Mesendoderm (in vitro differentiated cells): ENCODE data around the gene BORCS6.

ENCODE experiments used
- DNase-seq: peaks from one replicate; pipeline ENCODE4 v3.0.0; 2013
- H2AK5ac ChIP-seq: 2 replicates; pipeline ENCODE4 v1.6.1; 2013; ENCODE audit warnings: low read length, inconsistent platforms
- H2BK120ac ChIP-seq: 2 replicates; pipeline ENCODE4 v1.6.1; 2013; ENCODE audit warnings: low read depth, mild to moderate bottlenecking, low read length, moderate library complexity, mixed read lengths
- H2BK15ac ChIP-seq: replicated peaks from 2 replicates; pipeline ENCODE4 v1.6.1; 2013; ENCODE audit warnings: low read depth, mild to moderate bottlenecking, moderate library complexity
- H2BK5ac ChIP-seq: 2 replicates; pipeline ENCODE4 v1.6.1; 2013; ENCODE audit warnings: low read length, inconsistent platforms
- H3K18ac ChIP-seq: 2 replicates; pipeline ENCODE4 v1.6.1; 2013; ENCODE audit warnings: mild to moderate bottlenecking, low read length, mixed read lengths
- H3K23ac ChIP-seq: one replicate; pipeline ENCODE4 v1.6.1; 2013; ENCODE audit warnings: low read length
- H3K27ac ChIP-seq: 2 replicates; pipeline ENCODE4 v1.5.1; 2013; ENCODE audit warnings: low read depth, mild to moderate bottlenecking, inconsistent platforms, low read length, moderate library complexity
- H3K27me3 ChIP-seq: 2 replicates; pipeline ENCODE4 v1.6.1; 2013; ENCODE audit warnings: low read length, control low read depth, mild to moderate bottlenecking, inconsistent platforms; ENCODE audit not compliant: insufficient read depth, poor library complexity
- H3K36me3 ChIP-seq: 2 replicates; pipeline ENCODE4 v1.6.1; 2013; ENCODE audit warnings: low read length, inconsistent platforms; ENCODE audit not compliant: control insufficient read depth, insufficient read depth
- H3K4ac ChIP-seq: one replicate; pipeline ENCODE4 v1.6.1; 2013; ENCODE audit warnings: low read depth, mild to moderate bottlenecking, low read length, moderate library complexity
- H3K4me1 ChIP-seq: 2 replicates; pipeline ENCODE4 v1.6.1; 2013; ENCODE audit warnings: low read depth, low read length, inconsistent platforms; ENCODE audit not compliant: control insufficient read depth
- H3K4me2 ChIP-seq: 2 replicates; pipeline ENCODE4 v1.6.1; 2013; ENCODE audit warnings: low read length
- H3K4me3 ChIP-seq: 2 replicates; pipeline ENCODE4 v1.5.1; 2013; ENCODE audit warnings: mild to moderate bottlenecking, low read length
- H3K56ac ChIP-seq: one replicate; pipeline ENCODE4 v1.6.1; 2013; ENCODE audit warnings: low read length
- H3K79me1 ChIP-seq: 2 replicates; pipeline ENCODE4 v1.6.1; 2013; ENCODE audit warnings: low read length, inconsistent platforms
- H3K79me2 ChIP-seq: 2 replicates; pipeline ENCODE4 v1.6.1; 2013; ENCODE audit warnings: mild to moderate bottlenecking, low read length; ENCODE audit not compliant: control insufficient read depth, insufficient read depth
- H3K9ac ChIP-seq: 2 replicates; pipeline ENCODE4 v1.6.1; 2013; ENCODE audit warnings: low read length, inconsistent platforms
- H4K5ac ChIP-seq: one replicate; pipeline ENCODE4 v1.6.1; 2013; ENCODE audit warnings: low read length
- H4K8ac ChIP-seq: one replicate; pipeline ENCODE4 v1.6.1; 2013; ENCODE audit warnings: low read depth, mild to moderate bottlenecking, control low read depth, low read length, moderate library complexity
- WGBS: extraction: QIAGEN DNeasy Blood & Tissue Kit; methylation state at CpG from one replicate; pipeline ENCODE4 v1.1.7; 2013; ENCODE audit warnings: low lambda C conversion rate, missing lambda C conversion rate; ENCODE audit not compliant: insufficient coverage; ENCODE audit errors: extremely low coverage; 5-methylcytosine and 5-hydroxymethylcytosine counted together

The BORCS6 gene

DNA sequence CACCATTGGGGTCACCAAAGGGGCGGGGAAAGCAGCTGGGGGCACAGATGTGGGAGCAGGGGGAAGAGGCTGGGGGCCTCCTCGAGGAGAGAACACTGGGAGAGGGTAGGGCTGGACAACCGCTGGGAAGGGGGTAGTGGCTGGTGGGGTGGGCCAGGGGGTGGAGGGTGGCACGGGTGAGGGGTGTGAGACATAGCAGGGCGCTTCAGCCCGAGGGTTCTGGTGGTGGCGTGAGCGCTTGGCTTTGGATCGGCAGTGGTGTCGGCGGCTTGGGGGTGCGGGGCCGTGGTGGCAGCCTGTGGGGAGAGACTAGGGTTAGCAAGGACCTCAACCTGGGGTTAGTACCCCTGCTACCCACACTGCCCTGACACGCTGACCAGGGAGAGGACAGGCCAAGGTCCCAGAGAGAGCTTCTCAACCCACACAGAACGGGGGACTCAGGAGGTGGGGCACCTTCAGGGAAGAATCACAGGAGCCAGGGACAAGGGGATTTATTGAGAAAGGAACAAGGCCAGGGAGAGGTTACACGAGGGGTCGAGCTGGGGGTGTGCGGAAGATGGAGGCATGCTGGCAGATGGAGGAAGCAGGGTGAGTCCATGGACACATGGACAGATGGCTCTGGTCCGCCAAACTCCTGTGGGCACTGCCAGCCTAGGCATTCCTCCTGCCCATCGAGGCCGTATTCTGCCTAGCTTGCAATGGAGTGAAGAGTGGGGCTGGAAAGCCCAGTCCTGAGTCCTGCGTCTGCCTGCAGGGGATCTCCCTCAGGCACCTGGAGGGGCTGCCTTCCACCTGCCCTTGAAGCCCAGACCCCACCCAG is 46.2 kb downstream of the BORCS6 start:
- H3K79me2 ChIP-seq: no peaks in the 10 kb centered on the region
- DNase-seq: no peak
- H2BK15ac ChIP-seq: no peak overlapping the region
- no peak overlapping the region for H3K27ac ChIP-seq
- no peak overlapping the region for H3K4me3 ChIP-seq
- no peaks in the 10 kb centered on the region for H3K4me1 ChIP-seq
- no peak overlapping the region for H2AK5ac ChIP-seq
- H3K56ac ChIP-seq: no peak overlapping the region
- H3K23ac ChIP-seq: no peak overlapping the region
- H4K8ac ChIP-seq: no peak overlapping the region
- H3K9ac ChIP-seq: no peak overlapping the region
- peaks cover 6% of the 10 kb centered on the region for H3K36me3 ChIP-seq
- no peak overlapping the region for H3K4ac ChIP-seq
- H3K27me3 ChIP-seq: no peaks in the 10 kb centered on the region
- H4K5ac ChIP-seq: no peak overlapping the region
- H2BK5ac ChIP-seq: no peak overlapping the region
- no peaks in the 10 kb centered on the region for H3K79me1 ChIP-seq
- no peak overlapping the region for H3K4me2 ChIP-seq
- no peak overlapping the region for H3K18ac ChIP-seq
- WGBS: no CpG with 5 or more reads among the region's 22 CpGs
- no peak overlapping the region for H2BK120ac ChIP-seq

DNA sequence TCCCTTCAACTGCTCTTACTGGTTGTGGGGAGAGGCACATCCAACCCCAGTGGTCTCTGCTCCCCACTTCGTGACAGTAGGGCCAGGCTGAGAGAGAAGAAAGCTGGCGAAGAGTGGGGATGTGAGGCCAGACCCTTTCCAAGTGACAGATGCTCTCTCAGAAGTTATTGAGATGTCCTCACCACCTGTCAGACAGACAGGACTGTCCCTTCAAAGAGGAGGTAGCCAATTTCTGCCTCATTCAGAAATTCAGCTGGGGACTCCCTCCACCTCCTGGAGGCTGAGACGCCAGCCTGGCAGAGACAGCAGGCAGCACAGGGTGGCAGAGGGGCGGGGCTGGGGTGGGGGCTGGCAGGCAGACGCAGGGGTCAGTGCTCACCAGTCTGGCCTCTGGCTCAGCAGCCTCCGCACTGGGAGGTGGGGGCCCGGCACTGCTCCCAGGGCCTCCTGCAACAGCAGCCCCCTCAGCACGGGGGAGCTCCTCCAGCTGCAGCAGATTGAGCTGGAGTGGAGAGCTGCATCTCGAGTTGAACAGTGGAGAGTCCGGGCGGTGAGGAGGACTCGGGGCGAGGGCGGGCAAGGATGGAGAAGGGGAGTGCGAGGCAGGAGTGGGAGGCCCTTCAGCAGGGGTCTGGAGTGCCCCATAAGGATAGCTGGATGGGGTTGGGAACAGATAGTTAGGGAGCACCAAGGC is 46.9 kb downstream of the BORCS6 start:
- H3K4me1 ChIP-seq: no peaks in the 10 kb centered on the region
- no peak overlapping the region for H3K27ac ChIP-seq
- WGBS: no CpG with 5 or more reads among the region's 15 CpGs
- H2BK120ac ChIP-seq: no peak overlapping the region
- no peak overlapping the region for H3K4me2 ChIP-seq
- H2BK5ac ChIP-seq: no peak overlapping the region
- H3K23ac ChIP-seq: no peak overlapping the region
- H3K79me1 ChIP-seq: no peaks in the 10 kb centered on the region
- no peaks in the 10 kb centered on the region for H3K79me2 ChIP-seq
- H2AK5ac ChIP-seq: no peak overlapping the region
- H3K9ac ChIP-seq: no peak overlapping the region
- H3K27me3 ChIP-seq: no peaks in the 10 kb centered on the region
- H3K18ac ChIP-seq: no peak overlapping the region
- H3K36me3 ChIP-seq: peaks cover 6% of the 10 kb centered on the region
- H4K5ac ChIP-seq: no peak overlapping the region
- DNase-seq: no peak
- no peak overlapping the region for H4K8ac ChIP-seq
- H2BK15ac ChIP-seq: no peak overlapping the region
- no peak overlapping the region for H3K56ac ChIP-seq
- no peak overlapping the region for H3K4me3 ChIP-seq
- H3K4ac ChIP-seq: no peak overlapping the region

DNA sequence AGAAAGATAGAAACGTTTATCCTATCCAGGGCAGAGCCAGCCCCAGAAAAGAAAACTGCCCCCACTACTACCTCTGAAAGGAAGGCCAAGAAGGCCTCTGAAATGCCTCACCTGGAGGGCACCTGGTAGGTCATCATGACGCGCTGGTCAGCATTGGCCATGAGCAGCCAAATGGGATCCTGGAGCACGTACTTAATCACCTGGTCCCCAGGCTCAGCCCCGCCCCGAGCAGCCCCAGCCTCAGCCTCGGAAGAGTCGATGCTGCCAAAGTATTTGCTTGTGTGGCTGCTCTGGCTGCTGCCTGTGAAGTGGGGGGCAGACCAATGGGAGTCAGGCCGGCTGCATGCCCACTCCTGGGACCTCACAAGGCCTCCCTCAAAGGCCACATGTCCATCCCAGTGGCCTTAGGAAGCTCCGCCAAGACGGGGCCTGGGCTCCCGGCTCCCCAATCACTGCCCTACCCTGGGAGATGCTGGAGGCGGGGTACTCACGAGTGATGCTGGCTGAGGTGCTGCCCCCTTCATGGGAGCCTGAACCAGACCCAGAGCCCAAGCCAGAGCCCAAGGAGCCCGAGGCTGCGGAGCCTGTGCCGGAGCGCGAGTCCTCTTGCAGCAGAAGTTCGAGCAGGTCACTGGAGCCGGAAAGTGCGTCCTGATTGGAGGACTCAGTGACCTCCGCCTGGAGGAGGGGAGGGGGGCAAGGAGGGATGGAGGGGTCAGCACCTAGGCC is 47.7 kb downstream of the BORCS6 start:
- Histone ChIP-seq H3K4me2 (no peak overlapping the region), H2BK120ac (no peak overlapping the region), H3K4ac (no peak overlapping the region), H3K27ac (no peak overlapping the region), H3K27me3 (peaks cover 2% of the 10 kb centered on the region), H2AK5ac (no peak overlapping the region), H3K9ac (no peak overlapping the region), H3K36me3 (peaks cover 6% of the 10 kb centered on the region), H3K4me3 (no peak overlapping the region), H4K5ac (no peak overlapping the region), H3K79me2 (no peaks in the 10 kb centered on the region), H3K79me1 (no peaks in the 10 kb centered on the region), H3K4me1 (peaks cover 3% of the 10 kb centered on the region), H4K8ac (no peak overlapping the region), H3K56ac (no peak overlapping the region), H2BK15ac (no peak overlapping the region), H3K23ac (no peak overlapping the region), H2BK5ac (no peak overlapping the region), H3K18ac (no peak overlapping the region)
- DNase-seq: no peak
- no CpG with 5 or more reads among the region's 23 CpGs for WGBS

DNA sequence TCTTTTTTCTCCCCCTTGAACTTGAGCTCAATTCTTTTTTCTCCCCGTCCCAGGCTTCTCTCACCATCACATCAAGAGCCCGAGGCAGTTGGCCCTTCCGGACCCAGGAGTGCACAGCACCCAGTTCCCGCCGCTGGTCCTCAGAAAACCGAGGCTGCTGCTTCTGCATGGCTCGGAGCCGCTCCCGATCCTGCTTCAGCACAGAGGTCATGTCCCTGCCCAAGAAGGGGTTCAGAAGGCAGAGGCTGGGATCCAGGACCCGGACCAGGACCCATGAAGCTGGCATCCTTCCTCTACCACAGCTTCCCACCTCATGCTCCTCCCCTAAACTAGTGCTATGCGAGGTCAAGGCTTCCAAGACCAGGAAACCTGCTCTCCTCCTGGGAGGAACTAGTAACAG is 48.2 kb downstream of the BORCS6 start:
- WGBS: no CpG with 5 or more reads among the region's 11 CpGs
- Histone ChIP-seq H3K27me3 (peaks cover 2% of the 10 kb centered on the region), H3K56ac (no peak overlapping the region), H3K4ac (no peak overlapping the region), H3K18ac (no peak overlapping the region), H3K36me3 (peaks cover 6% of the 10 kb centered on the region), H3K4me3 (no peak overlapping the region), H3K9ac (no peak overlapping the region), H4K8ac (no peak overlapping the region), H2BK15ac (no peak overlapping the region), H3K27ac (no peak overlapping the region), H3K4me2 (no peak overlapping the region), H2BK5ac (no peak overlapping the region), H3K4me1 (peaks cover 3% of the 10 kb centered on the region), H3K79me1 (no peaks in the 10 kb centered on the region), H3K79me2 (no peaks in the 10 kb centered on the region), H4K5ac (no peak overlapping the region), H2BK120ac (no peak overlapping the region), H2AK5ac (no peak overlapping the region), H3K23ac (no peak overlapping the region)
- no peak for DNase-seq

DNA sequence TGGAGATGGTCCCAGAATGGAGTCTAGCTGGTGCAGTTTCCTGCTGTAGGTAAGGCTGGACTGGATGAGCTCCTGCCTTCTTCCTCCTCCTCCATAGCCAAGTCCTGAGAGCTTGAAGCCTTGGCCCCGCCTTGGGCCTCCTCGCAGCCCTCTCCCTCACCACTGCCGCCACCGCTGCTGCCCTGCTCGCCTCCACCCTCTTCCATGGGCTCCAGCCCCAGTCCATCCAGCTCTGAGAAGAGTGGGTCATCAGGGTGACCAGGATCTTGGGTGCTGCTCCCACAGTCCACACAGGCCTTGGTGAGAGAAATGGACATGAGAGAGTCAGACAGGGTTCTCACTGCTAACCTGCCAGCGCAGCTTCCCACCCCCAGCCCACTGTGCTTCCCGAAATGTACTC is 48.9 kb downstream of the BORCS6 start:
- no CpG with 5 or more reads among the region's 7 CpGs for WGBS
- Histone ChIP-seq H4K5ac (no peak overlapping the region), H2BK5ac (no peak overlapping the region), H2BK120ac (no peak overlapping the region), H3K9ac (no peak overlapping the region), H3K27me3 (peaks cover 2% of the 10 kb centered on the region), H3K4me3 (no peak overlapping the region), H3K23ac (no peak overlapping the region), H3K56ac (no peak overlapping the region), H3K79me1 (no peaks in the 10 kb centered on the region), H3K4ac (no peak overlapping the region), H3K18ac (no peak overlapping the region), H3K79me2 (no peaks in the 10 kb centered on the region), H3K36me3 (peaks cover 3% of the 10 kb centered on the region), H2BK15ac (no peak overlapping the region), H3K4me1 (peaks cover 3% of the 10 kb centered on the region), H4K8ac (no peak overlapping the region), H2AK5ac (no peak overlapping the region), H3K27ac (no peak overlapping the region), H3K4me2 (no peak overlapping the region)
- DNase-seq: no peak
